Activated T-helper 1 cell treated with anti-CD3 and anti-CD28 coated beads, Interleukin-12 subunit alpha, Interleukin-12 subunit beta, Interleukin-2, Interleukin-4 antibody, amounts not matched to agents 30 ng/mL and 10 ng/mL and 1 ng/mL, durations not matched to agents 14 hours and 24 hours and 36 hours (primary cell): Measurements from ENCODE around the gene STON2. TPM values are rescaled to one million over a fixed set of nuclear protein-coding genes. Genes with fewer than 3 reads are reported as not detected.
"Not testable (repeated sequence)": the region's sequence is repeated elsewhere in the genome, so short reads cannot be mapped to it uniquely, and the experiment has no call there.

Experiments used
- DNase-seq: peaks from one replicate; pipeline ENCODE4 v3.0.0; 2021; ENCODE audit warnings: low spot score
- H3K27ac Mint-ChIP-seq: one replicate; pipeline ENCODE4 v1.8.0; 2021; ENCODE audit warnings: mild to moderate bottlenecking, mixed read lengths
- H3K27me3 Mint-ChIP-seq: one replicate; pipeline ENCODE4 v1.8.0; 2022; ENCODE audit warnings: mild to moderate bottlenecking, moderate library complexity, mixed read lengths; ENCODE audit not compliant: insufficient read depth
- H3K36me3 Mint-ChIP-seq: one replicate; pipeline ENCODE4 v1.8.0; 2021; ENCODE audit warnings: low read depth, mixed read lengths
- H3K4me1 Mint-ChIP-seq: one replicate; pipeline ENCODE4 v1.8.0; 2021; ENCODE audit warnings: low read depth, mixed read lengths
- H3K4me3 Mint-ChIP-seq: one replicate; pipeline ENCODE4 v1.8.0; 2021; ENCODE audit warnings: mild to moderate bottlenecking, moderate library complexity, mixed read lengths
- H3K9me3 Mint-ChIP-seq: one replicate; pipeline ENCODE4 v1.8.0; 2021; ENCODE audit warnings: mixed read lengths
- intact Hi-C: fragments of 100-400 bp; cut with micrococcal nuclease; formaldehyde crosslinking; loops from one replicate; pipeline ENCODE4 v1.15.1; 2024
- total RNA-seq: library from RNA; stranded (reverse); gene quantifications from 2 replicates; pipeline ENCODE4 v1.2.3, GENCODE V29; 2022

STON2 gene
- total RNA-seq, 1 donor from 2014 or later: 0.44 TPM

GRCh38 chr14:81386290-81386745 is 13.8 kb downstream of the STON2 start:
- intact Hi-C loops: no loop called here
- Mint-ChIP-seq H3K4me3 (no peak overlapping the region), H3K4me1 (no peaks in the 10 kb centered on the region)

GRCh38 chr14:81385886-81386285 is 14.2 kb downstream of the STON2 start:
- Mint-ChIP-seq H3K4me1 (no peaks in the 10 kb centered on the region), H3K27me3 (peaks cover 4% of the 10 kb centered on the region), H3K4me3 (no peak overlapping the region), H3K36me3 (no peaks in the 10 kb centered on the region), H3K27ac (no peak overlapping the region), H3K9me3 (no peaks in the 10 kb centered on the region)
- intact Hi-C loops: no loop called here
- DNase-seq: no peak

More at GRCh38 chr14:81386290-81386745, 13.8 kb downstream of the STON2 start:
- no peaks in the 10 kb centered on the region for H3K36me3 Mint-ChIP-seq
- no peak overlapping the region for H3K27ac Mint-ChIP-seq
- no peaks in the 10 kb centered on the region for H3K9me3 Mint-ChIP-seq
- H3K27me3 Mint-ChIP-seq: peaks cover 5% of the 10 kb centered on the region
- DNase-seq: no peak

GRCh38 chr14:81385419-81385818 is 14.7 kb downstream of the STON2 start:
- H3K36me3 Mint-ChIP-seq: no peaks in the 10 kb centered on the region
- no peak overlapping the region for H3K4me3 Mint-ChIP-seq
- intact Hi-C loops: no loop called here
- DNase-seq: no peak
- H3K27me3 Mint-ChIP-seq: peaks cover 4% of the 10 kb centered on the region
- no peak overlapping the region for H3K27ac Mint-ChIP-seq
- no peaks in the 10 kb centered on the region for H3K4me1 Mint-ChIP-seq
- H3K9me3 Mint-ChIP-seq: no peaks in the 10 kb centered on the region

GRCh38 chr14:81384900-81385299 is 15.2 kb downstream of the STON2 start:
- intact Hi-C loops: no loop called here
- Mint-ChIP-seq H3K4me3 (no peak overlapping the region), H3K27me3 (peaks cover 4% of the 10 kb centered on the region), H3K36me3 (no peaks in the 10 kb centered on the region), H3K27ac (no peak overlapping the region), H3K4me1 (no peaks in the 10 kb centered on the region), H3K9me3 (no peaks in the 10 kb centered on the region)
- no peak for DNase-seq

DNA sequence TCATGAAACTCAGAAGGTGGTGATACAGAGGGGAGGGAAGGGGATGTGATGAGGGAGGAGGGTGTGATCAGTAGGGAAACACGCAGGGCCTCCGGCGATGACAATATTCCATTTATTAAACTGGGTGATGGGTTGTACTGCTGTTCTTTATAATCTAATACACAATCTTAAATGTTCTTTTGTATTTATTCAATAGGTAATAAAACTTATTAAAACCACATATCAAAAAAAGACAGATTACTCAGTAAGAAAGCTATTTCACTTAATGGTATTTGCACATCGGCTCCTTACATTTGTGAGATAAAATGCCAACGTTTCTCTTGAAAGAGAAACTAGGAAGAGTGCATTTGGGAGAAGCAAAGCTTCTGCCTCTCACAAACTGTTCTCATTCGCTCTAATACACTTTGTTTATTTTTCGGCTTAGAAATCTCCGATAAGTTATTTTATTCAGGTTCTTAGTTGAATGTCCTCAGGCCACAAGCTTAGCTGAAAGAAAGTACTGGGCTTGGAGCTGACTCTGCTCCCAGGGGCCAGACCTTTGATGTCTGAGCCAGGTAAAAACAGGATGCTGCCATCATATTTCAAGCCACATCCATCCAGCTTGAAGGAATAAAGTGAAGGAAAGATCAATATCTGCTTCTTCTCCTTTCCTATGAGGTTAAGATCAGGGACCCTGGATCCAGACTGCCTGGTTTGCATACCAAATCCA is 17.5 kb downstream of the STON2 start:
- Mint-ChIP-seq H3K4me1 (no peaks in the 10 kb centered on the region), H3K27ac (no peak overlapping the region), H3K9me3 (no peaks in the 10 kb centered on the region), H3K27me3 (peaks cover 4% of the 10 kb centered on the region), H3K4me3 (no peak overlapping the region), H3K36me3 (no peaks in the 10 kb centered on the region)
- DNase-seq: no peak
- intact Hi-C loops: no loop called here

- H3K9me3 Mint-ChIP-seq, H3K27ac Mint-ChIP-seq, DNase-seq, intact Hi-C loops, H3K4me3 Mint-ChIP-seq, H3K36me3 Mint-ChIP-seq, H3K4me1 Mint-ChIP-seq: not testable (repeated sequence)
- peaks cover 11% of the 10 kb centered on the region for H3K27me3 Mint-ChIP-seq
Measured at GRCh38 chr14:81380009-81380408, 20.1 kb downstream of the STON2 start.

DNA sequence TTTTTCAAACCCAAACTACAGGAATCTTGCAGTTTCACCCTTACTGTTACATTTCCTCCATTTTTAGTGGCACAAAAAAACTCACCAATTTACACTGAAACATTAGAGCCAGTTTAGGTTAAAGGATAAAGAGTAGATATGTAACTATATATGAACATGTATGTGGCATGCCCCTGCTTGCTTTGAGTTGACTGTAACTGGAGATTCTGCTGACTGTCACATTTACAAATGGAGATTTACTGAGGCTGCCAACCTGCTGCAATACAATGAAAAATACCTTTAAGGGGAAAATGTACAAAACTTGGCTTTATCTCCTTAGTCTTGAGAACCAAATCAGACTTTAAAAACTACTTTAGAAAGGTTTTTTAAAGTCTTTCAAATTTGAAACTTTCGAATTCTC is 28.3 kb downstream of the STON2 start:
- no peaks in the 10 kb centered on the region for H3K9me3 Mint-ChIP-seq
- intact Hi-C loops: no loop called here
- H3K27ac Mint-ChIP-seq: no peak overlapping the region
- no peak overlapping the region for H3K4me3 Mint-ChIP-seq
- no peaks in the 10 kb centered on the region for H3K4me1 Mint-ChIP-seq
- peaks cover 16% of the 10 kb centered on the region for H3K27me3 Mint-ChIP-seq
- no peaks in the 10 kb centered on the region for H3K36me3 Mint-ChIP-seq
- DNase-seq: no peak

DNA sequence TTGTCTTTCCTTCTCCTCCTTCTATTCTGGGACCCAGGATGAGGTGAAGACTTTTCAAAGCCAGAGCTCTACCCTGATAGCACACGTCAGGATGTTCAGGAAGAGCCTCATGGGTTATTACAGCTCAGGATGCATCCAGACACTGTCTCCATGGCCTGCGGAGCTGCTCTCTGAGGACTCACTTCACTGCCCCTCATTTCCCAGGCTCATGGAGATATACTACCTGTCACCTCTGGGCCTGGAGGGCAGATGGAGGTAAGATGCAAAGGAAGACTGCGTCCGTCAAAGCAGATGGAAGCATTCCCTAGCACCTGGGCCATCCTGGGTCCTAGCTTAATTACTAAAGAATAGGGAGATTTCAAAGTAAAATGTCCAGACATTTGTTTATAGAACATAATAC is 32.6 kb downstream of the STON2 start:
- Mint-ChIP-seq H3K4me3 (no peak overlapping the region), H3K9me3 (no peaks in the 10 kb centered on the region), H3K4me1 (no peaks in the 10 kb centered on the region), H3K36me3 (no peaks in the 10 kb centered on the region), H3K27me3 (no peaks in the 10 kb centered on the region), H3K27ac (no peak overlapping the region)
- intact Hi-C loops: no loop called here
- DNase-seq: no peak

DNA sequence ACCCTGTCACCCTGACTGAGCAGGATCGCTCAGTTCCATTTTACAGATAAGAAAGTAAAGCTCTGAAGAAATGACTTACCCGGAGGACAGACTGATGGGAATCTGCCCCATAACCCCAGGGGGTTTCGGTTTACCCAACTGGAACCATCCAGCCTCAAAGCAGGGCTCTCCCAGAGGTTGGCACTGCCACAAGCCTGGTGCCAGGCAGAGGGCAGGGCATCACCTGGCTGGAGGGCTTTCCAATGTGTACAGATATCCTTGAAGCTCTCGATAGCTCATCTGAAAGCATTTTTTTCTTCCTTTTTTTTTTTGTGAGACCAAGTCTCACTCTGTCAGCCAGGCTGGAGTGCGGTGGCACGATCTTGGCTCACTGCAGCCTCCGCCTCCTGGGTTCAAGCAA is 33.2 kb downstream of the STON2 start:
- H3K27ac Mint-ChIP-seq: no peak overlapping the region
- H3K27me3 Mint-ChIP-seq: no peaks in the 10 kb centered on the region
- H3K4me1 Mint-ChIP-seq: no peaks in the 10 kb centered on the region
- no peak overlapping the region for H3K4me3 Mint-ChIP-seq
- H3K9me3 Mint-ChIP-seq: no peaks in the 10 kb centered on the region
- no peak for DNase-seq
- intact Hi-C loops: no loop called here
- H3K36me3 Mint-ChIP-seq: no peaks in the 10 kb centered on the region

DNA sequence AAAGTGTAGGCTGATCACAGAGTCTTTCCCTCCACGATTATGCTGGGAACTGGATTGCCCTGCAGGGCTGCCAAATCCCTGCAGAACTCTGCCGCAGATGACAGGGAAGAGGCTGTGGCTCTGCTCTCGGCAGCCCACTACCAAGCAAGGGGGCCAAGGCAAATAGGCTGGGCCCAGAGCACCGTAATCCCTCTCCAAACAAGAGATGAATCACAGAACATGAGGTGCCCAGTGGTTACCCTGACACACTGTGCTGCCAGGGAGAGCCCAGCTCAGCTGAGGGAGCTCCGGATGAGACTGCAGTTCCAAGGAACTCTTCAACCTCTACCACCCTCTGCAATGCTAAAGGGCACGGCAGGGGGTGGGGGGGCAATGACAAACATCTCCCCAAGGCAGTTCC is 33.9 kb downstream of the STON2 start:
- no peaks in the 10 kb centered on the region for H3K9me3 Mint-ChIP-seq
- H3K27me3 Mint-ChIP-seq: no peaks in the 10 kb centered on the region
- no peak overlapping the region for H3K4me3 Mint-ChIP-seq
- no peaks in the 10 kb centered on the region for H3K4me1 Mint-ChIP-seq
- no peak overlapping the region for H3K27ac Mint-ChIP-seq
- DNase-seq: no peak
- intact Hi-C loops: no loop called here
- H3K36me3 Mint-ChIP-seq: no peaks in the 10 kb centered on the region

- no peaks in the 10 kb centered on the region for H3K27me3 Mint-ChIP-seq
- H3K36me3 Mint-ChIP-seq: no peaks in the 10 kb centered on the region
- no peaks in the 10 kb centered on the region for H3K4me1 Mint-ChIP-seq
- H3K27ac Mint-ChIP-seq: no peak overlapping the region
- intact Hi-C loops: no loop called here
- no peak for DNase-seq
- H3K4me3 Mint-ChIP-seq: no peak overlapping the region
- no peaks in the 10 kb centered on the region for H3K9me3 Mint-ChIP-seq
Measured at GRCh38 chr14:81363746-81364378, 36.3 kb downstream of the STON2 start.

- no peaks in the 10 kb centered on the region for H3K4me1 Mint-ChIP-seq
- DNase-seq: no peak
- intact Hi-C loops: no loop called here
- H3K36me3 Mint-ChIP-seq: no peaks in the 10 kb centered on the region
- H3K4me3 Mint-ChIP-seq: no peak overlapping the region
- H3K27me3 Mint-ChIP-seq: peaks cover 2% of the 10 kb centered on the region
- no peak overlapping the region for H3K27ac Mint-ChIP-seq
- peaks cover 10% of the 10 kb centered on the region for H3K9me3 Mint-ChIP-seq
Measured at GRCh38 chr14:81353691-81354323, 46.3 kb downstream of the STON2 start.

- intact Hi-C loops: no loop called here
- Mint-ChIP-seq H3K4me3 (no peak overlapping the region), H3K9me3 (peaks cover 10% of the 10 kb centered on the region), H3K27ac (no peak overlapping the region), H3K4me1 (no peaks in the 10 kb centered on the region), H3K36me3 (no peaks in the 10 kb centered on the region), H3K27me3 (peaks cover 7% of the 10 kb centered on the region)
- DNase-seq: no peak
Measured at GRCh38 chr14:81352413-81352812, 47.7 kb downstream of the STON2 start.
